Stimulated activated CD8-positive, alpha-beta memory T cell treated with anti-CD3 and anti-CD28 coated beads, Interleukin-7, amount 100 ng/mL, for 1 hour (primary cell): Measurements from ENCODE around the gene MYO9B.
"Not testable (repeated sequence)": the region's sequence is repeated elsewhere in the genome, so short reads cannot be mapped to it uniquely, and the experiment has no call there.

ENCODE experiments used
- DNase-seq, 2 donors: peaks; one replicate each; pipeline ENCODE4 v3.0.0-alpha.2; 2020; ENCODE audit warnings: low read depth in 2 of 2

The MYO9B gene

DNA sequence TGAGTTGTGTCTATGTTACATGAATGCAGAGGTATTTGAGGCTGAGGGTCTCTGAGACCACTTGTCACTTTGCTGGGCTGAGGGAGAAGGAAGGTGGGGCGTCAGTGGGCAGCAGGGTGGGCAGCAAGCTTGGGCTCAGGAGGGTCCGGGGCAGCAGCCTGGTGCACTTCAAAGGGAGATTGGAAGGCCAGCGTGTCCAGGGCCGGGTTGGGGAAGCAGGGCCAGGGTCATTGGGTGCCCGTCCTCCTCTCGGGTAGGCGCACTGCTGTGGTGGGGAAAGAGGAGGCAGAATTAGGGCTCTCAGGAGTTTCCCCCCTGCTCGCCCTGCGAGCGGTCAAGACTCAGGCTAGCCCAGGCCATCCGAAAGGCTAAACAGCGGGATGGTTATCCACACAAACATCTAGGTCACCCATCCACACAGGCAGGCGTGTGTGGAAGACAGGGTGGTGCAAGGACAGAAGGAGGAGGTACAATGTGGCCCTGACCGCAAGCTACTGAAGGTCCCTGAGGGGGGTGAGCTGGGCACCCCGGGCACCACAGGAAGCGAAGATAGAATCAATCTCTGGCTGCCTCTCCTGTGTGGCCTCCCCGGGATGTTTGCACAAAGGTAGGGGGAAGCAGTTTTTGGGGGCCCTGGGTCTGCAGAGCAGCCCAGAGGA lies 37.7 kb downstream of the MYO9B start:
- DNase-seq, result no peak

DNA sequence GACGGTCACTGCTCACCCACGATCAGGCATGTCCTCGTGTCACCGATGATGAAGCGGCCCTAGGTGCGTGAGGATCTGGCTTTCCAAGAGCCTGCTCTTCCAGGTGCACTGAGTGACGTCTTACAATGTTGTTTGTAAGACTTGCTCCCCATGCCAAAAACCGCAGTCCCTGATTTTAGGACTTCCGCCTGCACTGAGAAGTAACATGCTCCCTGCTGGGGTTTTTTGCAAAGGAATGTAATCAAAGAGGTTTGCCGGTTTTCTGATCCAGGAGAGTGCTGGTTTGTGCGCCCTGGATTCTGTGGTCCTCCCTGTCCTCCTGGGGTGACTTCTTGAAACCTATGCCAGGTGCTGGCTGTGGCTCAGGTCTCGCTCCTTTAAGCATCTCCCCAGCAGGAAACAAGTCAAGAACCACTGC lies 38.8 kb downstream of the MYO9B start:
- no peak for DNase-seq

DNA sequence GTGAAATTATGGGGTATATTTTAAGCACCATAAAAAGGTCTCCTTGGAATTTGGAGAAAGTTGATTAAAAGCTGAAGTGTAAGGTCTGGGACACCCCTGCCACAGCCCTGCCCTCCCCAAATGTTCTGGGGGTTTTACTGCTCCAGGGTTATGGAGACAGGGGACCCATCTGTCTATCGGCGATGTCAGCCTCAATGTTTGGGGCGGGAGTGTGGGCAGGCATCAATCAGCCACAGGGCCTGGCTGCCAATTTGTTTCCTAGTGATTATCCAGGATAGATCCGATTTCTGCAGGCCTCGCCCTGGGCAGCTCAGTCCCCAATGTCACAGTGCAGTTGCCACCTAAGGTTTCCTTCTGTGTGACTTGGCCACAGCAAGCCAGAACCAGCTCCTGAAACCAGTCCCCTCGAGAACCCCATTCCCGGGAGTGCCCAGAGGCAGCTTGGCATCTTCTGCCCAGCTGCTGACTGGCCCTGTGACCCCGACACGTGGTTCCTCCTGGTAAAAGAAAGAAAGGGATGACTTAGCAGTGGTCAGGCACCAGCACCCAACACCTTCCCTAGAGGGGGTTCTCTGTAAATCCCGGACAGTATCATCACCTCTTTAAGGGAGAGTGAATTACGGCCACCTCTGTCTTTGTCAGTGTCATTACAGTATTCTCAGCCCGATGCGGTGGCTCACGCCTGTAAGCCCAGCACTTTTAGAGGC lies 41.6 kb downstream of the MYO9B start:
- DNase-seq, result no peak

DNA sequence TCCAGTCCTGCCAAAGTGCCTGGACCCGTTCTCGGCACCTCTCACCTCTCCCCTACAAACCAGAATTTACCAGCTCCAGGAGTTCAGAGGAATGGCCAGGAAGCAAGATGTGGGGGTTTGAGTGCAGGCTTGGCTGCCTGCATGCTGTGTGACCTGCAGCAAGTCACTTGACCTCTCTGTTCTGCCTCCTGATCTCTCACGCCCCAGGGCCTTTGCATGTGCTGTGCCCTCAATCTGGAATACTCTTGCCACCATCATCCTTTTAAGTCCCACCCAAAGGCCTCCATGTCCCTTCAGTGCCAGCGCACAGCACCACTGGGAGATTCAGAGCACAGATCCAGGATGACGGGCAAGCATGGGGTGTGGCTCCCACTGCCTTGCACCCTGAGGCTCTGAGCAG lies 43.4 kb downstream of the MYO9B start:
- no peak for DNase-seq

DNA sequence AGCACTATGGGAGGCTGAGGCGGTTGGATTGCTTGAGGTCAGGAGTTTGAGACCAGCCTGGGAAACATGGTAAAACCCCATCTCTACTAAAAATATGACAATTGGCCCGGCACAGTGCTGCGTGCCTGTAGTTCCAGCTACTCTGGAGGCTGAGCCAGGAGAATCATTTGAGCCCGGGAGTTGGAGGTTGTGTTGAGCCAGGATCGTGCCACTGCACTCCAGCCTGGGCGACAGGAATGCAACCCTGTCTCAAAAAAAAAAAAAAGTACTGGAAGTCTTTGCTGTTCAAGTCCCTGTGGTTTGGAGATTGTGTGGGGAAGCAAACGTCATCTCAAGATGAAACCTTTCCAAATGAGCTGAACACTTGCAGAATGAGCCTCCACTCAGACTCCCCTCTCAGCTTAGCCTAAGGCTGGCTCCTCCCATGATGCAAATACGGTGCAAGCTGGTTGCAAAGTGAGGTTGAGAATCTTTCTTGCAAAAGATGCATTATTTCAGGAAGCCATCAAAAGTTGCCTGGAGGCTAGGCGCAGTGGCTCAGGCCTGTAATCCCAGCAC lies 46.2 kb downstream of the MYO9B start:
- no peak for DNase-seq

DNA sequence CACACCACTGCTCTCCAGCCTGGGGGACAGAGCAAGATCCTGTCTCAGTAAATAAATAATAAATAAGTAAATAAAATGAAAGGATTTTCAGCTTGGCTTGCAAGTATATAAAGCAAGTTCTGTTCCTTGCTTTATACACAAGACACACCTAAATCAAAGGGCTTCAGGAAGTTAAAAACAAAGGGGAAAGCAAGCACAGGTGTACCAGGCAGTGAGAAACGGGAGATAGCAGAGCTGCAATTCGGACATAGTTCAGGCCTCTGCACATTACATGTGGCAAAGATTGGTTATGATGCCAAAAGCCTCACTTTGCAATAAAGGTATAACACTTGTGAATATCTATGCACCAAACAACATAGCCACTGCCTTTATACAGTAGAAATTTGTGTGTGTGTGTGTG lies 47.5 kb downstream of the MYO9B start:
- no peak for DNase-seq

DNA sequence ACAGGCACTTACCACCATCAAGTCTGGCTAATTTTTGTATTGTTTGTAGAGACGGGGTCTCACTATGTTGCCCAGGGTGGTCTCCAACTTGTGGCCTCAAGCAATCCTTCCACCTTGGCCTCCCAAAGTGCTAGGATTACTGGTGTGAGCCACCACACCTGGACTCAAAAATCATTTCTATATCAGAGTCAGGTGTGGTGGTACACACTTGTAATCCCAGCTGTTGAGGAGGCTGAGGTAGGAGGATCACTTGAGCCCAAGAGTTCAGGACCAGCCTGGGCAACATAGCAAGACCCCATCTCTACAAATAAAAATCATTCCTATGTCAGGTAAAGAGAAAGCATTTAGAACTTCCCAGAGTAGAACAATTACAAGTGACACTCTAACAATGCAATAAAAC lies 48.4 kb downstream of the MYO9B start:
- DNase-seq, result no peak

DNA sequence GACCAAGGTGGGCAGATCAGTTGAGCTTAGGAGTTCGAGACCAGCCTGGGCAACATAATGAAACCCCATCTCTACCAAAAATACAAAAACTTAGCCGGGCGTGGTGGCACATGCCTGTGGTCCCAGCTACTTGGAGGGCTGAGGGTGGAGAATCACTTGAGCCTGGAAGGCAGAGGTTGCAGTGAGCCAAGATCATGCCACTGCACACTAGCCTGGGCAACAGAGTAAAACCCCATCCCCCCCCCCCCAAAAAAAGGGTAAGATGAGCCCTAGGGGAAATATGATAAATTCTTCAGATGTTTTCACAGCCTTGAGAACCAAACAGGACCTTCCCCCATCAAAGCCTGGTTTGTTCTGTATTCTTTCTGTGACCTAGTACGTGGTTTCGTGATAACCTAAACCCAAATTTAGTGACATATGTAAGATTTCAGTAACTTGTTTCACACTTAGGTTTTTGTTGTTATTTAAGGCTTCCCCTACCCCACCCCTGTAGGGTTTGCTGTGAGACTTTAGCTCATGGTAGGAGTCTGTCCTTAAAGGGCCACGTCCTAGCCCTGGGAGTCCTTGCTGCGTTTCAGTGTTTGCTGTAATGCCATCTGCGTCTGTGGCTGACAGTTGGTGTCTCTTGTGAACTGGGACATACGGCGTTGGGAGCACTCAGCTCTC lies 49.6 kb downstream of the MYO9B start:
- peak in 1 of 2 donors; percentile 21 for DNase-seq

DNA sequence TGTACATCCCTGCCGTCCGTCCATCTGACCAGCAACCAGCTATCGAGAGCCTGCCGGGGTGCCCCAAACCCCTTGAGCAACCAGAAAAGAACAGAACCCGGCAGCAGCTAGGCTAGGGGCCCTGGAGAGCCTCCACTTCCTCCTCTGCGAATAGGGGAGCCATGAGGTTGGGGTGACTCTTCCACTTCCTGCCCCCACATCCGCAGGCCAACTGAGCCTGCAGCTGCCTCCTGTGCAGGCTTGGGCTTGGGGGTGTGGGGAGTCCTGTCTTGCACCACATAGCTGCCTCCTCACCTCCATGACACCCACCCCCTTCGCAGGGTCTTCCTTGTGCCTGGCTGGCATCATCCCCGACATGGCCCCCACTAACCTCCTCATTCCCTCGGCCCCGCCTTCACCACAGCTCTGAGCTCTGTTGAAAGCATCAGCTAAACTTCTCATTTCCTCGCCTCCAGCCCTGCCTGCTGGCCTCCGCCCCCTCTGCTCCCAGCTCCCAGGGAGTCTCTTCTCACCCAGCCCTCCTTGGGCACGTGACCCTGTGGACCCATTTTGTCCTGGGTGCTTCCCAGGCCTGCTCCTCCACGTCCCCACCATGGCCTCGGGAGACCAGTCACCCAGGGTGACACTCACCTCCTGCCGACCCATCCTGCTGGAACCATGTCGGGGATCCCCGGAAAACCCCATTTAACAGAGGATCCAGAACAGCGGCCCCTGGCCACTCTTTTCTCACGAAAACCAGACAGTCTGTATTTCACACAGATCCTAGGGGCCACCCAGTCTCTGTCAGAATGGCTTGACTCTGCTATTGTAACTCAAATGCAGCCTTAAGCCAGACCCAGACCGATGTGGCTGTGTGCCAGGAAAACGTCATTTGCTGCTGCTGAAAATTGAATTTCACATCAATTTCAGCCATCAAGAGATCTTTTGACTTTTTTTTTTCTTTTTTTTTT lies 50.4 kb downstream of the MYO9B start:
- DNase-seq, result peak; percentile 44 to 50

DNA sequence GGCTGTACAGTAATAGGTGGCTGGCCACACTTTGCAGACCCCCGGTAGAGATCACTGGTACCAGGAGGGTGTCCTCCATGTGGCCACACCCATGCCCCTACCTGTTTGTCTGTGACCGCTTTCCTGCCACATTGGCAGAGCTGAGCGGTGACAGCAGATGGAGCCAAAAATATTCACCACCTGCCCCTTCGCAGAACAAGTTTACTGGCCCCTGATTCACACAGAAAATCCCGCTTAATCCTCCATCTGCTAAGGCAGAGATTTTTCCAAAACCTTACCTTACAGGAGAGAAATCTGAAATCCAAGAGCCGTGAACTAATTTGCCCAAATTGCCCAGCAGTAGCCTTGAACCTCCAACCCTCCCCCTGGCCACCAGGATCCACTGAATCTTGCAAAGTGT lies 52.1 kb downstream of the MYO9B start:
- DNase-seq, result no peak

DNA sequence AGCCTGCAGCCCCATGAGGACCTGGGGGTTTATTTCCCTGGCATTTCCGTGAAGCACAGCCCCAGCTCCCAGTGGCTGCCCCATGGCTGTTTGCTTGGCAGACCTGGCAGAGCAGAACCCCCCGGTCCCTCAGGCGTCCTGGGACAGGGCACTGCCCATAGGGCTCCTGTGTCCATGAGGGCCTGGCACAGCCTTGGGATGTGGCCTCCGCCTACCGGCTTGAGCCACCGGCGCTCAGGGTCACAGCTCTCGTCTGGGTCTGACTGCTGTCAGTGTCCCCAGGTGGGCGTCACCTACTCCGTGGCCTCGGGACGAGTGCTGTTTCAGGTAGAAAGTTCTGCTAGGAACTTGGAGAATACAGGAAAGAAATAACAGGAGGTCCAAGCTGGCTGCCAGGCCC lies 52.8 kb downstream of the MYO9B start:
- DNase-seq, result no peak

DNA sequence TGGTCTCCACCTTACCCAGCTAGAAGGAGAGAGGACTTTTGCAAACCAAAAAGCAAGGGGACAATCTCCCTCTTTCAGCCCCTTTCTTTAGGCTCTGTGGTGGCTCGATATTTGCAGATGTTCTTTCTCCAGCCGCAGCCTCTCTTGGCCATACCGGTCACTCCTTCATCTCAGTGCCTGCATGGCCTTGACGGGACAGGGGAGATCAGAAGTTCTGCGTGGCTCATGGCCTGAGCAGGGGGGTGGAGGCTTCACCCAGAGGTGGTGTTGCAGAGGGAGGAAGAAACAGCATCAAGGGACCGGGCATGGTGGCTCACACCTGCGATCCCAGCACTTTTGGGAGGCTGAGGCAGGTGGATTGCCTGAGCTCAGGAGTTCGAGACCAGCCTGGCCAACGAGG lies 53.2 kb downstream of the MYO9B start:
- DNase-seq, result no peak

DNA sequence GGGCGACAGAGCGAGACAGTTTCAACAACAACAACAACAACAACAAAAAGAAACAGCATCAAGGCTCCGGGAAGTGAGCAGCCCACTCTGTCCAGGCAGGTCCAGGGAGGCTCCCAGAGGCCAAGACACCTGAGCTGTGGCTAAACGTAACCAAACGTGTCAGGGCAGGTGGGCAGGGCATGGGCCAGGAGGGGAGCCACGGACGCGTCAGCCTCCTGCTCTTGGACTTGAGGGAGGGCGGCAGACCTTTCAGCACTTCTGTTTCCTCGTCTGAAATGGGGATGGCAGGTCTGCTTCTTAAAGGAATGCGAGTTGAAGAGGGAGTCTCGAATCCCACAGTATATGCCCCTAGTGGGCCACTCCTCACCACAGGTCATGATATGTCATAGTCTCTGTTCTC lies 53.8 kb downstream of the MYO9B start:
- no peak for DNase-seq

DNA sequence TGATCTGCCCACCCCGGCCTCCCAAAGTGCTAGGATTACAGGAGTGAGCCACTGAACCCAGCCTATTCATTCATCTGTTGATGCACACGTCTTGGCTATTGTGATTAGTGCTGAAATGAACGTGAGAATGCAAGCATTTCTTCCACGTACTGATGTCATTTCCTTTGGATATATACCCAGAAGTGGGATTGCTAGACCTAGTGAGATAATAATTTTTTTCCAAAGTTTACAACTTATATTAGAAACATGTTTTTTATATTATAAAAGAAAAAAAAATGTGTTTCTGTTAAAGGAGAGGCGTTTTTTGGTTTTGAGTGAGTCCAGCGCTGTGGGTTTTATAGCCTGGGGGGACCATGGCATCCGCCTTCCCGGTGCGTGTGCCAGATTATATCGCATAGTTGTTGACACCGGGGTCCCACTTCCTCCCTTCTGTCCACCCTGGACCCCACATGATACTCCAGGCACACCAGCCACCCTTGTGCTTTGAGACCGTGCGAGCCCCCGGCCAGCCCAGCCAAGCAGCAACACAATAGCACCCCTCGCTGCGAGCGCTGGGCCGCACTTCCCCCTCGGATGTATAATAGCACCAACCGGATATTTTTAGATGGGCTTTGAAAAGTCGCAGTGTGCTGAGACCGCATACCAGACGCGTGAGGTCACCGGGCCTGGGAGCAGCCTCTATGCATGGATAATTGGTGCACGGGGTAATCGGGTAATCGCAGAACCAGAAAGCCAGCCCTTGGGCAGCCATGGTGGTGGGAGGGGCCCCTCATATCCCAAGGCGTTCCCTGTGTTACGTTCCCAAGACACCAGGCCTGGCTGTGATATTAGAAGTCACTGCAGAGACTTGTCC lies 59.6 kb downstream of the MYO9B start:
- DNase-seq, result no peak

DNA sequence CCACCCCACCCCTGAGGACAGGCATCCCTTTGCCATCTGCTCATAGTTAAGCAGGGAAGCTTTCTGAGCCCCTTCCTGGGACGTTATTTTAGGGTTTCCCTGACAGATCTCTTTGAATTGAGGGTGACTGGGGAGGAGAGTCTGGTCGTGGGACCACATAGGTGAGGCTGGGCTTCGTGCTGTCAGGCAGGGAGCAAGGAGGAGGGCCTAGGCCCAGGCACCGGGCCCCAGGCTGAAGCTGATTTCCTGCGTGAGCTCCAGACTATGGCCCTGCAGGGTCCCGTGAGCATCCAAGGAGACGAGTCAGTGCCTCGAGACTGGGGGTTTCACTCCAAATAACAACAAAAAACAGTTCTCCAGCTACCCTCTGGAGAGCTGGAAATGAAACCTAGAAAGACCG lies 60.4 kb downstream of the MYO9B start:
- DNase-seq, result no peak

DNA sequence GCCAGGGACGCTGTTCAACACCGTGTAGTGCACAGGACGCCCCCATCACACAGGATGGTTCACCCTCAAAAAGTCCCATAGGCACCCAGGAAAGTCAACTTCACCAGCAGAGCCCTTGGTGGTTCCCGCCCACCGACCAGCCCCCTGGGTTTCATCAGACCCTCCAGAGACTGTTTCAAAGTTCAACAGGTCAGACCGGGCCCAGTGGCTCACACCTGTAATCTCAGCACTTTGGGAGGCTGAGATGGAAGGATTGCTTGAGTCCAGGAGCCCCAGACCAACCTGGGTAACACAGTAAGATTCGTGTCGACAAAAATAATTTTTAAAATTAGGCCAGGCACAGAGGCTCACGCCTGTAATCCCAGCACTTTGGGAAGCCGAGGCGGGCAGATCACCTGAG lies 61.0 kb downstream of the MYO9B start:
- no peak for DNase-seq

DNA sequence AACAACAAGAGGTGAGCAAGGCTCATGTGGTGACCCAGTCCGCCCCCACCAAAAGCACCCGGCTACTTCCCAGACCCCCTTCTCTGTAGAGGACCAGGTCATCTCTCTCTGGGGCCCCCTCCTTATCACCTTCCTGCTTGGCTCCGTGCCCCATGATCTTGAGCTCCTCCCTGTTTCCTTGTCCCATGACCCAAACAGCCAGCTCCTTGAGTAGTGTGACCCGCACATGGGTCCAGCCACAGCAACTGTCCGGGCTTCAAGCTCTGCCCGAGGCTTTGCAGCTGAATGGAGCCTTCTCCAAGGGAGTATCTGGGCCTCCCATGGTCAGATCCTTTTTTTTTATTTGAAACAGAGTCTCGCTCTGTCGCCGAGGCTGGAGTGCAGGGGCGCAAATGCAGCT lies 61.8 kb downstream of the MYO9B start:
- no peak for DNase-seq

DNA sequence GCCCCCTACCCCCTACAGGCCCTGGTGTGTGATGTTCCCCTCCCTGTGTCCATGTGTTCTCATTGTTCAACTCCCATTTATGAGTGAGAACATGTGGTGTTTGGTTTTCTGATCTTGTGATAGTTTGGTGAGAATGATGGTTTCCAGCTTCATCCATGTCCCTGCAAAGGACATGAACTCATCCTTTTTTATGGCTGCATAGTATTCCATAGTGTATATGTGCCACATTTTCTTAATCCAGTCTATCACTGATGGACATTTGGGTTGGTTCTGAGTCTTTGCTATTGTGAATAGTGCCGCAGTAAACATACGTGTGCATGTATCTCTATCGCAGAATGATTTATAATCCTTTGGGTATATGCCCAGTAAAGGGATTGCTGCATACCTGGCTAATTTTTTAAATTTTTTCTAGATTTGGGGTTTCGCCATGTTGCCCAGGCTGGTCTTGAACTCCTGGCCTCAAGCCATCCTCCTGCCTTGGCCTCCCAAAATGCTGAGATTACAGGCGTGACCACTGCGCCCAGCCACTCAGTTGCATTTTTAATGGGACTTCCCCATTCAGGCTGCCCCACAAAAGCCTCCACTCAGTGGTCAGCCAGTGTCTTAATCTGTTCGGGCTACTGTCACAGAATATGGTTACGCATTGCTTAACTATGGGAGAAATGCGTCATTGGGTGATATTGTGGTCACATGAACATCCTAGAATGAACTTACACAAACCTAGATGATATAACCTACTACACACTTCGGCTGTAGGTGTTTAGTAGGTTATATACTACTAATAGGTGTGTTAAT lies 62.7 kb downstream of the MYO9B start:
- not testable (repeated sequence) for DNase-seq

DNA sequence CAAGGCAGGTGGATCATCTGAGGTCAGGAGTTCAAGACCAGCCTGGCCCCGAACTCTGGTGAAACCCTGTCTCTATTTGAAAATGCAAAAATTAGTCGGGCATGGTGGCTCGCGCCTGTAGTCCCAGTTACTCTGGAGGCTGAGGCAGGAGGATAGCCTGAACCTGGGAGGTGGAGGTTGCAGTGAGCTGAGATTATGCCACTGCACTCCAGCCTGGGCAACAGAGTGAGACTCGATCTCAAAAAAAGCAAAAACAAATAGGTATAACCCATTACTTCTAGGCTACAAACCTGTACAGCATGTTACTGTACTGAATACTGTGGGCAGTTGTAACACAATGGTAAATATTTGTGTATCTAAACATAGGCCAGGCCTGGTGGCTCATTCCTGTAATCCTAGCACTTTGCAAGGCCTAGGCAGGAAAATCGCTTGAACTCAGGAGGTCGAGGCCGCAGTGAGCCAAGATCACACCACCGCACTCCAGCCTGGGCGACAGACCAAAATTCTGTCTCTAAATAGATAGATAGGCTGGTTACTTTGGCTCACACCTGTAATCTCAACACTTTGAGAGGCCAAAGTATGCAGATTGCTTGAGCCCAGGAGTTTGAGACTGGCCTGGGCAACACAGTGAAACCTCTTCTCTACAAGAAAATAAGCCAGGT lies 63.5 kb downstream of the MYO9B start:
- DNase-seq, result no peak
